COLO829 (cell line): ENCODE results near the gene PZP.

Source experiments
- DNase-seq: peaks from one replicate; pipeline ENCODE4 v3.0.0; 2012; ENCODE audit warnings: low spot score

PZP gene

DNA sequence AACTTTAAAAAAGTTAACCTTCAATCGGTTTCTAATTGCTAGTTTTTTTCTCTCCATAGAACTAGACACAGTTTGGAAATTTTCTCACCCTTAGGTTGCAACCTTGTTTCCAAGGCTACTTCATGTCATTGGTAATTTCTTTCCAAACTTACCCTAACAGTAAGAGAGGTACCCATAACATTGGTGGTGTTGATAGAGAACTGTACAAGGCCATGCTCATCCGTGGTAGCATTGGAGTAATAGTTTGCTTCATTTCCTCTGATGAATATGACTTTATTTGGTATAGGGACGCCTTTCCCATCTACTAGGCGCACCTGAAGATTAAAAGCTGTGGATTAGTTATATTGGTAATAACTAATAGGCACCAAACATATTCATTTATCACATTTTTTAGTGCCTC, 104.1 kb downstream of the PZP start:
- no peak for DNase-seq

- no peak for DNase-seq
Observed at GRCh38 chr12:9103050-9103849, 104.9 kb downstream of the PZP start.

DNA sequence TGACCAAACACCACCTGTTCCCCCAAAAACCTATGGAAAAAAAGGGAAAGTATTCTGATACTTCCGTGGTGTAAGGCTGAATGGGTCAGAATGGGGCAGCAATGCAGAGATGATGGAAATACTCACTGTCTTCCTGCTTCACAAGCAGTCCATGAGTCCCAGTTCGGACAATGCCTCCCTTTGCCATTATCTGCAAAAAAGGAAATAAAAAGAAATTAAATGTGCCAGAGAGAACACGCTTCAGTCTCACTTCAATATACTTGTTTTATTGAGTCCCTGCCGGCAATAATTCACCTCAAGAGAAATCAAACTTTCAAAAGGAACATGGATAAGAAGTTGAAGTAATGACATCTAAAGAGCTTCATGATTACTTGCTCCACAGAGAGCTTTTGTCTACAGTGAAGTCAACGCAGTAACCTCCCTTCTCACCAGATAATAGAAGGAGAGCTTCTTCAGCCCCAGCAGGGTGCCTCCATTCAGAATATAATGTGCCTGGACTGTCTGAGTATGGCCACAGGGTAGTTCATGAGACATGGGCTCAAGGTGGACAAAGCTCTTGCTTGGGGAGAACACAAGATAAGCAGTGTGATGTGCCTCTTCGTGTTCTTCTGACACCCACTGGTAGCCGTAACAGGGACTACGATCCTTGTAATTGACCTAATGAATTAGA, 107.0 kb downstream of the PZP start:
- no peak for DNase-seq

GRCh38 chr12:9099552-9100190, 108.5 kb downstream of the PZP start:
- DNase-seq = no peak
